Kidney epithelial cell (primary cell): ENCODE measurements around the gene PTBP3. TPM values are rescaled to one million over a fixed set of nuclear protein-coding genes. Genes with fewer than 3 reads are reported as not detected.
"Not testable (repeated sequence)": the region's sequence is repeated elsewhere in the genome, so short reads cannot be mapped to it uniquely, and the experiment has no call there.

Experiments used
- DNase-seq: peaks from one replicate; pipeline ENCODE4 v3.0.0-alpha.2; 2010; ENCODE audit warnings: low read depth
- H3K27me3 ChIP-seq: 2 replicates; pipeline ENCODE4 v1.6.0; 2011; ENCODE audit warnings: low read length; ENCODE audit not compliant: control insufficient read depth, insufficient read depth
- H3K36me3 ChIP-seq: 2 replicates; pipeline ENCODE4 v1.5.1; 2011; ENCODE audit warnings: low read length; ENCODE audit not compliant: control insufficient read depth, insufficient read depth
- H3K4me3 ChIP-seq: 2 replicates; pipeline ENCODE4 v1.5.1; 2011; ENCODE audit warnings: low read depth, mild to moderate bottlenecking, control low read depth, low read length
- CTCF ChIP-seq: IDR thresholded peaks from 2 replicates; pipeline ENCODE4 v1.5.1; 2011; ENCODE audit warnings: mild to moderate bottlenecking, moderate library complexity, low read length, control low read depth, inconsistent platforms; ENCODE audit not compliant: insufficient read depth, poor library complexity, severe bottlenecking
- total RNA-seq: library from RNA; depleted of rRNA; stranded (reverse); fragments of >200 nt; gene quantifications from 2 replicates; pipeline ENCODE4 v1.2.3, GENCODE V29; 2015

Gene PTBP3
- total RNA-seq, 1 donor from 2014 or later: 79.8 TPM

- no peak for TF ChIP-seq CTCF
- DNase-seq: no peak
- H3K36me3 ChIP-seq: no peaks in the 10 kb centered on the region
- H3K4me3 ChIP-seq: no peak overlapping the region
- H3K27me3 ChIP-seq: no peaks in the 10 kb centered on the region
These were observed 37.6 kb upstream of the PTBP3 start for GRCh38 chr9:112371060-112371459.

GRCh38 chr9:112369817-112370216 is 36.4 kb upstream of the PTBP3 start:
- no peak overlapping the region for H3K4me3 ChIP-seq
- no peaks in the 10 kb centered on the region for H3K36me3 ChIP-seq
- H3K27me3 ChIP-seq: no peaks in the 10 kb centered on the region
- TF ChIP-seq CTCF: no peak
- DNase-seq: no peak

- TF ChIP-seq CTCF: no peak
- H3K36me3 ChIP-seq: no peaks in the 10 kb centered on the region
- H3K4me3 ChIP-seq: no peak overlapping the region
- no peaks in the 10 kb centered on the region for H3K27me3 ChIP-seq
- no peak for DNase-seq
These were observed 34.0 kb upstream of the PTBP3 start for GRCh38 chr9:112367465-112367864.

GRCh38 chr9:112366591-112366990 is 33.2 kb upstream of the PTBP3 start:
- DNase-seq: no peak
- Histone ChIP-seq H3K36me3 (no peaks in the 10 kb centered on the region), H3K27me3 (no peaks in the 10 kb centered on the region), H3K4me3 (no peak overlapping the region)
- TF ChIP-seq CTCF: no peak

GRCh38 chr9:112365257-112365656 is 31.8 kb upstream of the PTBP3 start:
- H3K36me3 ChIP-seq, H3K27me3 ChIP-seq, DNase-seq, H3K4me3 ChIP-seq: not testable (repeated sequence)

GRCh38 chr9:112364761-112365160 is 31.3 kb upstream of the PTBP3 start:
- no peak for DNase-seq
- Histone ChIP-seq H3K36me3 (no peaks in the 10 kb centered on the region), H3K27me3 (no peaks in the 10 kb centered on the region), H3K4me3 (no peak overlapping the region)
- no peak for TF ChIP-seq CTCF

GRCh38 chr9:112361601-112362000 is 28.2 kb upstream of the PTBP3 start:
- H3K4me3 ChIP-seq: no peak overlapping the region
- no peaks in the 10 kb centered on the region for H3K36me3 ChIP-seq
- DNase-seq: no peak
- TF ChIP-seq CTCF: peak; percentile 20
- H3K27me3 ChIP-seq: no peaks in the 10 kb centered on the region
